Fibroblast of lung (primary cell): ENCODE measurements around the gene PMM2. TPM values are rescaled to one million over a fixed set of nuclear protein-coding genes. Genes with fewer than 3 reads are reported as not detected.

Experiments
- DNase-seq, 2 donors: peaks; one replicate each; pipeline versions ENCODE4 v3.0.0 to v3.0.0-alpha.2; 2010; ENCODE audit warnings: low read depth in 2 of 2
- H2AFZ ChIP-seq: 2 replicates; pipeline ENCODE4 v1.5.1; 2012; ENCODE audit warnings: low read length, control low read depth, inconsistent platforms
- H3K27ac ChIP-seq: 2 replicates; pipeline ENCODE4 v1.5.1; 2011; ENCODE audit warnings: low read length, control low read depth; ENCODE audit not compliant: insufficient read depth
- H3K27me3 ChIP-seq: 2 replicates; pipeline ENCODE4 v1.5.1; 2011; ENCODE audit warnings: mild to moderate bottlenecking, low read length; ENCODE audit not compliant: control insufficient read depth, insufficient read depth
- H3K36me3 ChIP-seq: 2 replicates; pipeline ENCODE4 v1.5.1; 2011; ENCODE audit warnings: low read length; ENCODE audit not compliant: control insufficient read depth, insufficient read depth
- H3K4me1 ChIP-seq: 2 replicates; pipeline ENCODE4 v1.5.1; 2011; ENCODE audit warnings: low read length; ENCODE audit not compliant: control insufficient read depth, insufficient read depth; ENCODE audit errors: extremely low read depth
- H3K4me2 ChIP-seq: 2 replicates; pipeline ENCODE4 v1.5.1; 2011; ENCODE audit warnings: low read length, control low read depth; ENCODE audit not compliant: insufficient read depth; ENCODE audit errors: extremely low read depth
- H3K4me3 ChIP-seq, 4 experiments: fragments of 200-600 bp in 1 of 4; sonication (generic) in 1 of 4; replicated peaks in 1 of 4; 2 replicates each; pipeline ENCODE4 v1.5.1; 2011 to 2016; ENCODE audit warnings: low read length in 4 of 4, low read depth in 3 of 4, mild to moderate bottlenecking in 3 of 4, control low read depth in 2 of 4, inconsistent platforms in 1 of 4, mixed read lengths in 1 of 4; ENCODE audit not compliant: insufficient read depth in 1 of 4; ENCODE audit errors: control extremely low read depth in 1 of 4
- H3K79me2 ChIP-seq: 2 replicates; pipeline ENCODE4 v1.5.1; 2012; ENCODE audit warnings: mild to moderate bottlenecking, low read length, inconsistent platforms; ENCODE audit not compliant: control insufficient read depth, insufficient read depth
- H3K9ac ChIP-seq: 2 replicates; pipeline ENCODE4 v1.5.1; 2011; ENCODE audit warnings: mild to moderate bottlenecking, low read length, control low read depth; ENCODE audit not compliant: insufficient read depth
- H3K9me3 ChIP-seq: 2 replicates; pipeline ENCODE4 v1.5.1; 2012; ENCODE audit warnings: low read depth, low read length; ENCODE audit not compliant: control insufficient read depth, insufficient read depth
- H4K20me1 ChIP-seq: 2 replicates; pipeline ENCODE4 v1.5.1; 2011; ENCODE audit warnings: low read length; ENCODE audit not compliant: control insufficient read depth, insufficient read depth; ENCODE audit errors: extremely low read depth
- CTCF ChIP-seq, 2 donors: IDR thresholded peaks in 1 of 2; conservative IDR thresholded peaks in 1 of 2; 1 replicate in 1 of 2; 2 replicates in 1 of 2; pipeline ENCODE4 v1.5.1; 2011 to 2012; ENCODE audit warnings: low read length in 2 of 2, control low read depth in 1 of 2, inconsistent platforms in 1 of 2, low read depth in 1 of 2, mild to moderate bottlenecking in 1 of 2
- EZH2 ChIP-seq: IDR thresholded peaks from 2 replicates; pipeline ENCODE4 v1.5.1; 2012; ENCODE audit warnings: low read length, control low read depth, mild to moderate bottlenecking; ENCODE audit errors: missing control alignments
- polyA plus RNA-seq, 2 donors: library from polyadenylated mRNA; depleted of rRNA in 1 of 2; stranded (reverse) in 1 of 2; unstranded in 1 of 2; fragments of >200 nt; gene quantifications; 2 replicates each; pipeline ENCODE4 v1.2.1, GENCODE V29; 2011 to 2012; ENCODE audit warnings: missing spikeins in 1 of 2
- total RNA-seq: library from RNA; depleted of rRNA; stranded (reverse); fragments of >200 nt; gene quantifications from 2 replicates; pipeline ENCODE4 v1.2.1, GENCODE V29; 2014

Gene PMM2
- total and polyA plus RNA-seq, 2 donors (not counting 1 experiment from before 2014, with no cell fraction given), result 19.5 to 49.3 TPM

GRCh38 chr16:8788578-8789172 is 9.0 kb upstream of the PMM2 start:
- no peak for TF ChIP-seq EZH2
- TF ChIP-seq CTCF (conservative IDR thresholded peaks at IDR 0.05 in 1 of 2, IDR thresholded peaks at IDR 0.05 in 1 of 2; ENCODE audit: low read depth in 1 of 2, low read length in 2 of 2), result no peak
- H3K27ac ChIP-seq, result no peak overlapping the region
- H3K9me3 ChIP-seq, result no peaks in the 10 kb centered on the region
- no peaks in the 10 kb centered on the region for H3K27me3 ChIP-seq
- H4K20me1 ChIP-seq, result no peaks in the 10 kb centered on the region
- H2AFZ ChIP-seq, result no peak overlapping the region
- H3K9ac ChIP-seq, result no peak overlapping the region
- no peaks in the 10 kb centered on the region for H3K4me1 ChIP-seq
- no peak for DNase-seq
- H3K79me2 ChIP-seq, result no peaks in the 10 kb centered on the region
- no peak overlapping the region for H3K4me3 ChIP-seq
- no peaks in the 10 kb centered on the region for H3K36me3 ChIP-seq
- H3K4me2 ChIP-seq, result no peak overlapping the region

DNA sequence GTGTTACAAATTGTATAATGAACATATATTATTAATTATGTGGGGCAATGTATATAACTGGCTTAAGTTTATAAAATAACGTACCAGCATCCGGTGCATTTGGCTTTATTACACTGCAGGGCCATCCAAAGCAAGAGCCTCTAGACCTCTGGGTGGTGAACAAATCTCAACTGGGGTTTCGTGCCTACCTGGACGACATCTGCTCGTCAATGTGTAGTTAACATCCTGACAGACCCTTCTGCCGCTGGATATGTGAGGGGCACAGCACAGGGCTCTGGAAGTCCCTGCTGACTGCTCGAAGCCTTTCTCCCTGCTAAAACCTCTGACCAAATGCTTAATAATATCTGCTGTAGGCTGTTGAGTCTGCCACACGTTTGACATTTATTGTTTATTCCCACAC is 2.5 kb upstream of the PMM2 start:
- no peak for DNase-seq
- Histone ChIP-seq H3K9me3 (no peaks in the 10 kb centered on the region), H2AFZ (no peak overlapping the region), H3K27me3 (no peaks in the 10 kb centered on the region), H3K36me3 (peaks cover 1% of the 10 kb centered on the region), H3K4me1 (peaks cover 4% of the 10 kb centered on the region), H3K4me3 (no peak overlapping the region), H3K27ac (no peak overlapping the region), H3K4me2 (no peak overlapping the region), H3K9ac (no peak overlapping the region), H4K20me1 (no peaks in the 10 kb centered on the region), H3K79me2 (peaks cover 40% of the 10 kb centered on the region)
- TF ChIP-seq EZH2 (no peak), CTCF (conservative IDR thresholded peaks at IDR 0.05 in 1 of 2, IDR thresholded peaks at IDR 0.05 in 1 of 2; ENCODE audit: low read depth in 1 of 2, low read length in 2 of 2) (no peak)

DNA sequence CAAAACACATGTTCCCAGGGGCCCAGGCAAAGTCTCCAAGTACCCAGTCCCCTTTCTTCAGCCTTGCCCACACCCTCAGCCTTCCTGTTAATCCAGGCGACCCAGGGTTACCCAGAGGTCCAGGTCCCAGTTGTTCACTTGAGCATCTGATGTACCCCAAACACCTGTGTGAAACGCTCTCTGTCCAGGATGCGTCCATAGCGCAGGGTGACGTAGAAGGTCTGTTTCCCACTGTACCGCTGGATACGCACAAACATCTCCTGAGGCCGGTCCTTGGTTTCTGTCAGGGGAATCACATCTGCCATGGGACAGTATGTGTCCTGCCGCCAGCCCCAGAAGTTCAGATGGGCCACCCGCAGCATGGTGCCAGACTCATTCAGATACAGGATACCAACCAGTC is 1.8 kb upstream of the PMM2 start:
- Histone ChIP-seq H3K79me2 (peaks cover 48% of the 10 kb centered on the region), H3K27me3 (no peaks in the 10 kb centered on the region), H3K4me3 (no peak overlapping the region), H3K36me3 (peaks cover 1% of the 10 kb centered on the region), H4K20me1 (no peaks in the 10 kb centered on the region), H3K4me2 (no peak overlapping the region), H3K27ac (no peak overlapping the region), H3K4me1 (peaks cover 4% of the 10 kb centered on the region), H2AFZ (no peak overlapping the region), H3K9ac (no peak overlapping the region), H3K9me3 (no peaks in the 10 kb centered on the region)
- no peak for DNase-seq
- TF ChIP-seq EZH2 (no peak), CTCF (conservative IDR thresholded peaks at IDR 0.05 in 1 of 2, IDR thresholded peaks at IDR 0.05 in 1 of 2; ENCODE audit: low read depth in 1 of 2, low read length in 2 of 2) (no peak)
